H7 (cell line): ENCODE data around the gene SPEM1. TPM values are rescaled to one million over a fixed set of nuclear protein-coding genes. Genes with fewer than 3 reads are reported as not detected.

Experiments
- DNase-seq: peaks from one replicate; pipeline ENCODE4 v3.0.0; 2012
- H3K27me3 ChIP-seq: 2 replicates; pipeline ENCODE4 v1.6.0; 2011; ENCODE audit warnings: mild to moderate bottlenecking, low read length; ENCODE audit not compliant: control insufficient read depth, insufficient read depth
- H3K36me3 ChIP-seq: replicated peaks from 2 replicates; pipeline ENCODE4 v1.5.1; 2011; ENCODE audit warnings: low read length; ENCODE audit not compliant: control insufficient read depth, insufficient read depth
- H3K4me3 ChIP-seq: 2 replicates; pipeline ENCODE4 v1.5.1; 2011; ENCODE audit warnings: low read depth, mild to moderate bottlenecking, control low read depth, low read length, moderate library complexity; ENCODE audit not compliant: insufficient read depth
- total RNA-seq: library from RNA; depleted of rRNA; stranded (reverse); fragments of >200 nt; shearing (Covaris generic); gene quantifications from 2 replicates; pipeline ENCODE4 v1.2.3, GENCODE V29; 2014; rRNA removed

Gene SPEM1
- not detected in 2 replicates for total RNA-seq

DNA sequence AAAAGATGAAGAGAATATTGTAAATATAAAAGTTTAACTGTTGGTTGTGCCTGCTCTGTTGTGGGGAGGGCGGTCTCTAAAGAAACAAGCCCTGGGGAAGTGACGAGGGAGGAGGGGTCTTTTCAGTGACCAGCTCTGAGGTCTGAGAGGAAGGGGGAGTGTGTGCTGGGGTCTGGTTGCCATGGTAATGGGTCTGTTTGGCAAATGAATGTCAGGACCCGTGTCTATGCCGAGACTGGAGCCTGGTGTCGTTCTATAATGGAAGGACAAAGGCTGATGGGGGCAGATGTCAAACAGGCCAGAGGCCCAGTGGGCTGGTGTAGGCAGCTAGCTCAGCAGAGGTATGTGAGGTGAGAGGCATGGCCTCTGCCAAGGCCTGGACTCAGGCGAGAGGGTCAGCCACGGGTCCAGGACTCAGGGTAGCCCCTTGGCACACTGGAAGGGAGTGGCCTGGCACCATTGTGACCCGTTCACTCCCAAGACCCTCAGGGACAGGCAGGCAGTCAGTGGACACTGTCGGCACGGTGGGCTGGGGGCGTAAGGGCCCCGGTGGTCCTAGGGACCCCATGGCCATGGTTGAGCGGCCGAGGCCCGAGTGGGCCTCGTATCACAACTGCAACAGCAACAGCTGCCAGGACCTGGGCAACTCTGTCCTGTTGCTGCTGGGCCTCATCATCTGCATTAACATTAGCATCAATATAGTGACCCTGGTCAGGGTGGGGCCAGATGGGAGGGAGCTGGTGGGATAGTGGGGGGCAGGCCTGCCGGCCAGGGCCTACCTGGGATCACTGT lies at the start of gene SPEM1:
Gene SPEM1 (plus strand): TSS at position 506 of the 792 bp plus-strand sequence. CDS start 61 bp downstream, at position 567.
- no peaks in the 10 kb centered on the region for H3K27me3 ChIP-seq
- no peak within 1 kb of the TSS for H3K4me3 ChIP-seq
- peaks cover 6% of the 10 kb centered on the region for H3K36me3 ChIP-seq
- DNase-seq: peak; percentile 74

DNA sequence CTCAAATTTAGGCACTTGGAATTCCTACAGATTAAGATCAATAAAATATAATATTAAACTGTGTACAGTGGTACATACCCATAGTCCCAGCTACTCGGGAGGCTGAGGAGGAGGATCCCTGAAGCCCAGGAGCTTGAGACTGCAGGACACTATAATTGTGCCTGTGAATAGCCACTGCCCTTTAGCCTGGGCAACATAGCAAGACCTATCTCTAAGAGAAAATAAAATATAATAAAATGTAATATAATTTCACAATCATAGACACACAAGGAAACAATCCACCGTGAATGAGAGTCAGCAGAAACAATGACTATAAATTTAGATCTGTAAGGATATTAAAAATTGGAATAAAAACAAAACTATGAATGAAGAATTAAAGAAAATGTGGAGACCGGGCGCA lies 49.3 kb upstream of the SPEM1 start:
- no peak for DNase-seq
- Histone ChIP-seq H3K4me3 (no peak overlapping the region), H3K36me3 (no peaks in the 10 kb centered on the region), H3K27me3 (no peaks in the 10 kb centered on the region; the same call in 1 of the 2 replicates)

- Histone ChIP-seq H3K27me3 (peaks cover 2% of the 10 kb centered on the region; the same call in 1 of the 2 replicates), H3K4me3 (no peak overlapping the region), H3K36me3 (no peaks in the 10 kb centered on the region)
- no peak for DNase-seq
Observed at GRCh38 chr17:7374353-7374752, 45.8 kb upstream of the SPEM1 start.

DNA sequence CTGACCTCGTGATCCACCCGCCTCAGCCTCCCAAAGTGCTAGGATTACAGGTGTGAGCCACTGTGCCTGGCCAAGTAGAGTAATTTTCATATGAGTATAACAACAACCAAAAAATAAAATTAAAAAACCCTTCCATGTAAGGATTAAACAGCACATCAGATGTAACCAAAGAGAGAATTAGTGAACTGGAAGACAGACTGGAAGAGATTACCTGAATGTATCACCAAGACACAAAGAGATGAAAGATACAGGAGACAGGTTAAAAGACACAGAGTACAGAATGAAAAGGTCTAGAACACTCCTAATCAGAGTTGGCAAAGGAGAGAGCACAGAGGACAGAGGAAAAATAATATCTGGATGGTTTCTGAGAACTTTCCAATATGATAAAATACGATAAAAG lies 41.0 kb upstream of the SPEM1 start:
- no peaks in the 10 kb centered on the region for H3K36me3 ChIP-seq
- H3K27me3 ChIP-seq: peaks cover 43% of the 10 kb centered on the region
- H3K4me3 ChIP-seq: no peak overlapping the region
- no peak for DNase-seq

DNA sequence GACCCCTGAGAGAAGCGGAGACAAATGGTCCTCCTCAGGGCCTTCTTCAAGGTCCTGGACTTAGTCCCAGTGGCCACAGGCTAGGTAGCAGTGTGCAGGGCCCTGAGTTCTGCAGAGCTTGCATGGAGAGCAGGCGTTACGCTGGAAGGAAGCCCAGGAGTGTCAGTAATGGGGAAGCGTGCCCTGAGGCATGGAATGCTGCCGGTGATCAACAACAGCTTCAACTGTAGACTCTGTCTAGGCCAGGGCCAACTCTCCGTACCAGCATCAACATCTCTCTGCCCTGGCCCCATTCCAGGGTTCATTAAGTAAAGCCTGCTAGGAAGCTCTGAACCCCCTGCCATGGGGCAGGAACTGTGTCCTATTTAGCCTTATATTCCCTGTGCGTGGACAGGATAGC lies 39.8 kb upstream of the SPEM1 start:
- Histone ChIP-seq H3K4me3 (peak overlapping the region; percentile 57), H3K27me3 (peaks cover 50% of the 10 kb centered on the region), H3K36me3 (no peaks in the 10 kb centered on the region)
- DNase-seq: no peak

DNA sequence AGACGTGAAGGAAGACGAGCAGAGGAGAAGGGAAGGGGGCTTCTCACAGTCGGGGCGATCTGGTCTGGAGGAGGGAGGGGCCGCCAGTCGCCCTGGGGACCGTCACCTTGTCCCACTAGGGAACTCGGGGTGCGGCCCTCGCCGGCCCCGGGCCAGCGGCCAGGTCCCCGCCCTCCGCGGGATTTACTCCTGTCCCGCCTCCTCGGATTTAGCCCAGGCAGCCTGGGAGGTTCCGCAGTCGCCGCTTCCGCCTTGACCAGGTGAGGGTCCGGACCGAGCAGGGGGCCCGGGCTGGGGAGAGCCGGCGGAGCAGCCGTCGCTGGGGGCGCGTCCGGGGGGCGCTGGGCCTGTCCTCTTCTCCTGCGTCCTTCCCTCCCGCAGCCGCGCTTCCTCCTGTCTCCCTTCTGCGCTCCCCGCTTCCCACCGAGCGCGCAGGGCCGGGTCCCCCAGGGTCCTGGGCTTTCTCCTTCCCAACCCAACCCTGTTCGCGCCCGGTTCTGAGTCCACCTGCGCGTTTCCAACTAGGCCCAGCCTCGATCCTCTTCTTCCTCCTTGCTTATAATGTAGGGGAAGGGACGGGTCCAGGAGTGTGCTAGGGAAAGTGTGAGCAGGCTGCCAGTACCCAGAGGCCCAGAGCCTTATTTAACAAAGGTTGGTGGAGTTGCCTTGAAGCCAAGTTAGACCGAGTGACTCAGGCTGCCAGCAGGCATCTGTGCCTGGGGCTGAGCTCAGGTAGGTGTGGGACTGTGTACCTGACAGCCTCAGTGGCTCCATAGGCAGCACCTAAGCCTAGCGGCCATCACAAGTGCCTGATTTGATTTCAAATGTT lies 39.1 kb upstream of the SPEM1 start, which contains the start of gene TNK1:
Gene TNK1 (plus strand): TSS at position 235 of the 829 bp plus-strand sequence. CDS start 1,838 bp downstream, outside the sequence.
- peaks cover 50% of the 10 kb centered on the region for H3K27me3 ChIP-seq
- peak within 1 kb of the TSS; percentile 57 for H3K4me3 ChIP-seq
- H3K36me3 ChIP-seq: no peaks in the 10 kb centered on the region
- peak; percentile 93 for DNase-seq

DNA sequence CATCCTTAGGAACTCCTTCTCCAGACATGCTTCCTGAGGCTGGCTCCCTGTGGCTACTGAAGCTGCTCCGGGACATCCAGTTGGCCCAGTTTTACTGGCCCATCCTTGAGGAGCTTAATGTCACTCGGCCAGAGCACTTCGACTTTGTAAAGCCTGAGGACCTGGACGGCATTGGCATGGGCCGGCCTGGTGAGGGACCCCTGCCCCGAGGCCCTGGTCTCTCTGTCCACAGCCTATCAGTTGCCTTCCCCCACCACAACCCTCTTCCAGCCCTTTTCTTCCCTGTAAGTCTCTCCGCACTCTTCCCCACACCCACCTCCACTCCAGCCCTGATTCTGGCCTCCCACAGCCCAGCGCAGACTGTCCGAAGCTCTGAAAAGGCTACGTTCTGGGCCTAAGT lies 37.2 kb upstream of the SPEM1 start:
- peak; percentile 52 for DNase-seq
- no peak overlapping the region for H3K4me3 ChIP-seq
- H3K36me3 ChIP-seq: peaks cover 1% of the 10 kb centered on the region; the same call in 1 of the 2 replicates
- peaks cover 50% of the 10 kb centered on the region for H3K27me3 ChIP-seq

GRCh38 chr17:7383371-7383741 lies 36.8 kb upstream of the SPEM1 start:
- peaks cover 50% of the 10 kb centered on the region for H3K27me3 ChIP-seq
- H3K36me3 ChIP-seq: peaks cover 2% of the 10 kb centered on the region; the same call in 1 of the 2 replicates
- DNase-seq: no peak
- H3K4me3 ChIP-seq: peak overlapping the region; percentile 49; the same call in 1 of the 2 replicates

DNA sequence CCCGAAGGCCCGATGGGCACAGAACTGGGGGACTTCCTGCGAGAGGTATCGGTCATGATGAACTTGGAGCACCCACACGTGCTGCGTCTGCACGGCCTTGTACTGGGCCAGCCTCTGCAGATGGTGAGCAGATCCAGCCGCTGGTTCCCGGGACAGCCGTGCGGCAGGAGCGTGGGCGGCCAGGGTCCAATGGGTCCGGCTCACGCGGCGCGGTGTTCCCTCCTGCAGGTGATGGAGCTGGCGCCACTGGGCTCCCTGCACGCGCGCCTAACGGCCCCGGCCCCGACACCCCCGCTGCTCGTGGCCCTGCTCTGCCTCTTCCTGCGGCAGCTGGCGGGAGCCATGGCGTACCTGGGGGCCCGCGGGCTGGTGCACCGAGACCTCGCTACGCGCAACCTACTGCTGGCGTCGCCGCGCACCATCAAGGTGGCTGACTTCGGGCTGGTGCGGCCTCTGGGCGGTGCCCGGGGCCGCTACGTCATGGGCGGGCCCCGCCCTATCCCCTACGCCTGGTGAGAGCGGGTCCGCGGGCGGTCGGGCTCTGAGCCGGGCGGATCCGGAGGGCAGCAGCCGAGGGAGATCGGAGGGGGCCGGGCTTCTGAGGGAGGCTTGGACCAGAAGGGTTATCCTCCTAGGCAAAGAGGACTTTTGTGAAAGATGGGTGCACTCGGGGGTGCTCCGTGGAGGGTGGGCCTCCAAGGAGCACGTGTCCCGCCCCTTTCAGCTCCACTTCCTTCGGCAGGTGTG lies 36.2 kb upstream of the SPEM1 start:
- peaks cover 2% of the 10 kb centered on the region; the same call in 1 of the 2 replicates for H3K36me3 ChIP-seq
- peak overlapping the region; percentile 49 for H3K4me3 ChIP-seq
- peak; percentile 99 for DNase-seq
- H3K27me3 ChIP-seq: peaks cover 50% of the 10 kb centered on the region

- no peak for DNase-seq
- Histone ChIP-seq H3K36me3 (peaks cover 6% of the 10 kb centered on the region), H3K4me3 (peak overlapping the region; percentile 49), H3K27me3 (peaks cover 46% of the 10 kb centered on the region)
Observed at GRCh38 chr17:7384489-7385081, 35.5 kb upstream of the SPEM1 start.

GRCh38 chr17:7388856-7389255 lies 31.3 kb upstream of the SPEM1 start:
- H3K27me3 ChIP-seq: peaks cover 8% of the 10 kb centered on the region
- DNase-seq: peak; percentile 13
- no peak overlapping the region for H3K4me3 ChIP-seq
- H3K36me3 ChIP-seq: peaks cover 13% of the 10 kb centered on the region

DNA sequence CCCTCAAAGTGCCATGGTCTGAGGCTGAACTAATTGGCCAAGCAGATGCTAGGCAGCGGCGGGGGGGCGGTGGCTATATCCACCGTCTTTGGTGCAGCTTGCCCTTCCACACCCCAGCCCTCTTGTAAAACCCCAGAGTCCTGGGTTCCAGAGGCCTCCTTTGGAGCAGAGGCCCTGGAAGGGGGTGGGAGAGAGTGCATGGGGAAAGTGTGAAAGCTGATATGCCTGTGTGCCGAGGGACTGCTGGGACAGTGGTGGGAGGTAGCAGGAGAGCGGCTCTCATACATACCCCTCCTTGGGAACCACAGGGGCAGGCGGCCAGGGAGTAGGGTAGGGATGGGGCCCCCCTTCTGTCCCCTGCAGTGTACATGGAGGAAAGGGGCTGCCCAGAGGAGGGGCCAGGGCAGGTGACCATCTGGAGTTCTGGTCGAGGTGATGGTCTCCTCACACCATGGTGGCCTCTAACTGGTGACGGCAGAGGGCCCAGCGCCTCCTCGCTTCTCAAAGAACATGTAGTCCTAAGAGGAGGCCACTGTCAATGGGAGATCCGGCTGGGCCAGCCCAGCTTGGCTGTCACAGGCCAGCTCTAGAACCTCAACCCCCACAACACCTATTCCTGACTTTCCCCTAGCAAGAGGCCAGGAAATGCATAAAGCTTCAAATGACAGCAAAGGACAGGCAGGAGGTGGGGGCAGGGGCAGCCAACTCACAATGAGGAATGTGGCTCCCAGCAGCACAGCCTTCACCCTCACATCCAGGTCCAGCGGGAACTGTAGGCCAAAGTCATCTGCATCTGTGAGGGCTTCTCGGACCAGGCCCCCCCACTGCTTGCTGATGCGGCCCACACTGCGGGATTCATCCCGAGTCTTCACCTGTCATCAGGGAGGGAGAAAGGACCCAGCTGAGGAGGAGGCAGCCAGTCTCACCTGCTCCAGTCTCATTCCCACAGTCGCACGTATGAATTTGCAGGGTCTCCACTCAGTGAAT lies 29.9 kb upstream of the SPEM1 start:
- H3K27me3 ChIP-seq: no peaks in the 10 kb centered on the region
- no peak overlapping the region for H3K4me3 ChIP-seq
- peak; percentile 48 for DNase-seq
- peaks cover 13% of the 10 kb centered on the region for H3K36me3 ChIP-seq

DNA sequence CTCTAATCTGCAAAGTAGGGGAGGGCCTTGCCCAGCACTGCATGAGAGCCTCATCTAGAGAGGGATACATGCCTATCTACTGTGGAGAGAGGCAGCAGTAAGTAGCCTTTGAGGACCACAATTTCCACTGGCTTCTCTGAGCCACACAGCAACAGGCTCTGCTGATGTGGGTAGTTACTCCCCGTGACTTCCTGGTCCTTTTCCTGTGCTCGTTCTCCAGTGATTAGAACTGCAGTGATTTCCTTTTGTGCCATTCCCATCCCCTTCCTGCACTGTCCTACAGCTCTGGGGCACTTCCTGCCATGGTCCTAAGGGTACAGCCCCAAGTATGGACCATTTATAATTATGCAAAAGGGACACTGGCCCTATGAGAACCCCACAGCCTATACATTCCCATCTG lies 28.8 kb upstream of the SPEM1 start:
- Histone ChIP-seq H3K4me3 (no peak overlapping the region), H3K27me3 (no peaks in the 10 kb centered on the region), H3K36me3 (peaks cover 13% of the 10 kb centered on the region)
- DNase-seq: peak; percentile 17
